ENCODE measurements around the gene FAM169A. TPM values are rescaled to one million over a fixed set of nuclear protein-coding genes. Genes with fewer than 3 reads are reported as not detected.
A peak's percentile ranks its signal among the peaks of the same experiment; 100 is the strongest.

FAM169A gene
- total and polyA plus RNA-seq, 2 donors (not counting 3 experiments of a cell fraction or from before 2014, with no cell fraction given) = 0.06 to 0.62 TPM

DNA sequence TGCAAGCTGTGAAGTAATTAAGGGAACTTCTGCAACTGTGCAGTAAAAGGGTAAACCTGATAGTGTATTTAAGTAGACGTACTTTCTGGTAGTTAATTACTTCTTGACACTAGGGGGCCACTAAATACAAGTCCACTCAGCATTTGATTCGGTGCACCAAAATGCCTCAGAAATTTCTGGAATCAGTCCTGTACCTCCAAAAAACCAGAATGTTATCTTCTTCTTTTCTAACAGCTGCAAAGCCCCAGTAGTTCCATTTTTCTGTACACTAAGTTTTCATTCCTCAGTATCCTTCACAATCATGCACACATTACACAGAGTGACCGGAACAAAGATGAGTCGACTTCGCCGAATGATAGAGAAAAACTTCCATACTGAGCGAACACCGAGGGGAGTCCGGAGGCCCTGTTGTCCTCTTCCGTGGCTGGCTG is 99.8 kb downstream of the FAM169A start:
- TF ChIP-seq, protein P1, sequence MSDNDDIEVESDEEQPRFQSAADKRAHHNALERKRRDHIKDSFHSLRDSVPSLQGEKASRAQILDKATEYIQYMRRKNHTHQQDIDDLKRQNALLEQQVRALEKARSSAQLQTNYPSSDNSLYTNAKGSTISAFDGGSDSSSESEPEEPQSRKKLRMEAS (IDR thresholded peaks at IDR 0.05; ENCODE audit: insufficient read depth, insufficient read length) = no peak
- TF ChIP-seq, protein P2, sequence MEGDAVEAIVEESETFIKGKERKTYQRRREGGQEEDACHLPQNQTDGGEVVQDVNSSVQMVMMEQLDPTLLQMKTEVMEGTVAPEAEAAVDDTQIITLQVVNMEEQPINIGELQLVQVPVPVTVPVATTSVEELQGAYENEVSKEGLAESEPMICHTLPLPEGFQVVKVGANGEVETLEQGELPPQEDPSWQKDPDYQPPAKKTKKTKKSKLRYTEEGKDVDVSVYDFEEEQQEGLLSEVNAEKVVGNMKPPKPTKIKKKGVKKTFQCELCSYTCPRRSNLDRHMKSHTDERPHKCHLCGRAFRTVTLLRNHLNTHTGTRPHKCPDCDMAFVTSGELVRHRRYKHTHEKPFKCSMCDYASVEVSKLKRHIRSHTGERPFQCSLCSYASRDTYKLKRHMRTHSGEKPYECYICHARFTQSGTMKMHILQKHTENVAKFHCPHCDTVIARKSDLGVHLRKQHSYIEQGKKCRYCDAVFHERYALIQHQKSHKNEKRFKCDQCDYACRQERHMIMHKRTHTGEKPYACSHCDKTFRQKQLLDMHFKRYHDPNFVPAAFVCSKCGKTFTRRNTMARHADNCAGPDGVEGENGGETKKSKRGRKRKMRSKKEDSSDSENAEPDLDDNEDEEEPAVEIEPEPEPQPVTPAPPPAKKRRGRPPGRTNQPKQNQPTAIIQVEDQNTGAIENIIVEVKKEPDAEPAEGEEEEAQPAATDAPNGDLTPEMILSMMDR (IDR thresholded peaks at IDR 0.05; ENCODE audit: extremely low read depth in 1 of 2, insufficient read depth in 1 of 2, low read depth in 1 of 2, low read length in 2 of 2) = peak; percentile 3 to 43
- Histone ChIP-seq H4K20me1 (replicated peaks; ENCODE audit: control insufficient read depth, extremely low read depth, insufficient read depth, low read length) (no peaks in the 10 kb centered on the region), H3K27ac (ENCODE audit: insufficient read depth, low read depth, low read length) (peak overlapping the region; percentile 16), H3K4me1 (ENCODE audit: control insufficient read depth, extremely low read depth, insufficient read depth, low read length) (peaks cover 17% of the 10 kb centered on the region), H3K36me3 (ENCODE audit: control insufficient read depth in 2 of 2, extremely low read depth in 1 of 2, insufficient read depth in 2 of 2, low read length in 2 of 2) (peaks cover 0 to 5% of the 10 kb centered on the region in 2 experiments), H3K9ac (replicated peaks; ENCODE audit: extremely low read depth, insufficient read depth, low read length) (peak overlapping the region; percentile 68), H3K4me2 (ENCODE audit: insufficient read depth, low read length) (peak overlapping the region; percentile 84), H3K9me1 (replicated peaks; ENCODE audit: control insufficient read depth, extremely low read depth, insufficient read depth, low read length) (no peaks in the 10 kb centered on the region), H3K27me3 (ENCODE audit: control insufficient read depth in 2 of 2, insufficient read depth in 2 of 2, low read length in 2 of 2) (no peaks in the 10 kb centered on the region), H3K4me3 (replicated peaks in 1 of 3; ENCODE audit: insufficient read depth in 1 of 3, low read depth in 1 of 3, low read length in 3 of 3) (peak overlapping the region; percentile 73 to 98 (median 86)), H2AFZ (ENCODE audit: low read depth, low read length) (peak overlapping the region; percentile 99), H3K9me3 (replicated peaks; ENCODE audit: control insufficient read depth, insufficient read depth, low read length) (no peaks in the 10 kb centered on the region), H3K79me2 (ENCODE audit: control insufficient read depth, insufficient read depth, low read length) (peaks cover 40% of the 10 kb centered on the region)
- FAIRE-seq (peak; percentile 56), DNase-seq (ENCODE audit: low read depth, low spot score) (peak; percentile 66)
- dilution Hi-C loops (cut with MboI; ENCODE audit: extremely low pct_ligation_motif_present, low sequenced_read_pairs) = no loop called here
- POLR2A ChIA-PET = no interaction called here
- intact Hi-C loops (cut with micrococcal nuclease) = loop anchor here (1.0 to 2.0 kb wide), 3 partner anchors 153 to 1490 kb away; partner anchors contain the start of gene HMGCR
- CTCF ChIA-PET = interaction anchor here (0.9 to 1.2 kb wide), 3 partner anchors 23 to 137 kb away, joined by 3 read pairs; no protein-coding TSS in a partner anchor
- BruUV-seq (replicated peaks) = TSS peak; percentile 71

DNA sequence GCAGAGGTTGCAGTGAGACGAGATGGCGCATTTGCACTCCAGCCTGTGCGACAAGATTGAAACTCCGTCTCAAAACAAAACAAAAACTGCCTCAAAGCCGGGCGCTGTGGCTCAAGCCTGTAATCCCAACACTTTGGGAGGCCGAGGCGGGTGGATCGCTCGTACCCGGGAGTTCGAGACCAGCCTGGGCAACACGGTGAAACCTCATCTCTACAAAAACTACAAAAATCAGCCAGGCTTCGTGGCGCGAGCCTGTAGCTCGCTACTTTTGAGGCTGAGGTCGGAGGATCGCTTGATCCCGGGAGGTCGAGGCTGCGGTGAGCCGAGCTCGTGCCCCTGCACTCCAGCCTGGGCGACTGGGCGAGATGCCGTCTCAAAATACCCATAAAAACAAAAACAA is 100.3 kb downstream of the FAM169A start:
- H3K36me3 ChIP-seq (ENCODE audit: control insufficient read depth in 2 of 2, extremely low read depth in 1 of 2, insufficient read depth in 2 of 2, low read length in 2 of 2) = peaks cover 0 to 2% of the 10 kb centered on the region in 2 experiments

More for the DNA sequence above, 100.3 kb downstream of the FAM169A start:
- no peak overlapping the region for H2AFZ ChIP-seq (ENCODE audit: low read depth, low read length)
- BruUV-seq (replicated peaks) = no TSS peak
- no peak overlapping the region for H3K27ac ChIP-seq (ENCODE audit: insufficient read depth, low read depth, low read length)
- DNase-seq (ENCODE audit: low read depth, low spot score) (no peak), FAIRE-seq (no peak)
- H3K9ac ChIP-seq (replicated peaks; ENCODE audit: extremely low read depth, insufficient read depth, low read length) = peak overlapping the region; percentile 68
- H3K4me3 ChIP-seq (replicated peaks in 1 of 3; ENCODE audit: insufficient read depth in 1 of 3, low read depth in 1 of 3, low read length in 3 of 3) = peak overlapping the region; percentile 73 to 98 (median 86)
- ChIA-PET CTCF (no interaction called here), POLR2A (no interaction called here)
- H3K9me3 ChIP-seq (replicated peaks; ENCODE audit: control insufficient read depth, insufficient read depth, low read length) = no peaks in the 10 kb centered on the region
- intact Hi-C loops (cut with micrococcal nuclease) = loop anchor here (1.0 to 2.0 kb wide), 3 partner anchors 153 to 1491 kb away; partner anchors contain the start of gene HMGCR
- H3K9me1 ChIP-seq (replicated peaks; ENCODE audit: control insufficient read depth, extremely low read depth, insufficient read depth, low read length) = no peaks in the 10 kb centered on the region
- H3K79me2 ChIP-seq (ENCODE audit: control insufficient read depth, insufficient read depth, low read length) = peaks cover 40% of the 10 kb centered on the region
- H4K20me1 ChIP-seq (replicated peaks; ENCODE audit: control insufficient read depth, extremely low read depth, insufficient read depth, low read length) = no peaks in the 10 kb centered on the region
- peaks cover 17% of the 10 kb centered on the region for H3K4me1 ChIP-seq (ENCODE audit: control insufficient read depth, extremely low read depth, insufficient read depth, low read length)
- peak overlapping the region; percentile 84 for H3K4me2 ChIP-seq (ENCODE audit: insufficient read depth, low read length)
- dilution Hi-C loops (cut with MboI; ENCODE audit: extremely low pct_ligation_motif_present, low sequenced_read_pairs) = no loop called here
- no peaks in the 10 kb centered on the region for H3K27me3 ChIP-seq (ENCODE audit: control insufficient read depth in 2 of 2, insufficient read depth in 2 of 2, low read length in 2 of 2)
- TF ChIP-seq EZH2 (IDR thresholded peaks at IDR 0.05; ENCODE audit: borderline replicate concordance, low read depth, low read length, severe bottlenecking) (no peak), POLR2A (IDR thresholded peaks at IDR 0.05; ENCODE audit: low read depth, low read length) (no peak), GATA2 (IDR thresholded peaks at IDR 0.05; ENCODE audit: insufficient read depth, insufficient read length, low read depth, low read length) (no peak), FOS (IDR thresholded peaks at IDR 0.05; ENCODE audit: borderline replicate concordance, insufficient read depth, low read length) (no peak), JUN (IDR thresholded peaks at IDR 0.05; ENCODE audit: borderline replicate concordance, insufficient read depth, insufficient read length, low read depth) (no peak), MYC (IDR thresholded peaks at IDR 0.05; ENCODE audit: low read depth, low read length) (no peak), POLR2AphosphoS5 (IDR thresholded peaks at IDR 0.05; ENCODE audit: insufficient read depth, low read depth, low read length) (no peak)
- TF ChIP-seq, protein P2 (IDR thresholded peaks at IDR 0.05; ENCODE audit: extremely low read depth in 1 of 2, insufficient read depth in 1 of 2, low read depth in 1 of 2, low read length in 2 of 2) = no peak
- TF ChIP-seq, protein P1 (IDR thresholded peaks at IDR 0.05; ENCODE audit: insufficient read depth, insufficient read length) = no peak
